ENCODE data around the gene GRIK3.

The GRIK3 gene

DNA sequence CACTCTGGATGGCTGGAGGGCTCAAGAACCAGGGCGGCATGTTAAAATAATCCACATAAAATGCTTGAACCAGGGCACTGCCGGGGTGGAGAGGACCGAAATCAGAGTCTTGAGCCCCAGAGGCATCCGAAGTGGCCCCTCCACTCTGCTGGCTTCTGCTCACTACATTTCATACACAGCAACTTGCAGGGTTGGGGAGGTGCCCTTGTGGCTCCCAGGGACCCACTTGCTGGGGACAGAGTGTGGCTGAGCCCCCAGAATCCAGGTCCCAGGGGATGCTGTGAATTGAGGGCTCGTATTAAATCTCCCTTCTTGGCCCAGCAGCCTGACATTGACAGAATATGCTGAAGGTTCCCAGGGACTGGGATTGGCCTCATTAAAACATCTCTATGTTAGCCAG lies 181.7 kb downstream of the GRIK3 start:
- no peak for DNase-seq (ENCODE audit: low read depth)

DNA sequence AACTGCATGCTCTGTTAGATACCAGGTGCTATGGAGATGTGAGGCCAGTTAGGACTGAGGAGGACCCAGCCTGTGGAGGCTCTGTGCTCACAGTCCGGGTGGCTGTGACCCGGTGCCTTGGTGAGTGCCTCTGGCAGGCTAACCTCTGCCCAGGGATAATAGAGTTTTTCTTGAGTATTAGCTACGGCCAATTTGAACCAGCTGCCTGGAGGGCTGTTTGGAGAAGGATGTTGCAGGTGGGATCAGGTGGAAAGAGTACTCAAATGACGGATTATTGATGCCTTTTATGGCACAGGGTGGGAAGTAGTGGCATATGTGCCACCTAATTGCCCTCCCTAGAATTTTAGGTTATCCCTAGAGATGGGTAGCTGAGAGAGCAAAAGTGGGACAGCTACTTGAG lies 182.7 kb downstream of the GRIK3 start:
- no peak for DNase-seq (ENCODE audit: low read depth)

DNA sequence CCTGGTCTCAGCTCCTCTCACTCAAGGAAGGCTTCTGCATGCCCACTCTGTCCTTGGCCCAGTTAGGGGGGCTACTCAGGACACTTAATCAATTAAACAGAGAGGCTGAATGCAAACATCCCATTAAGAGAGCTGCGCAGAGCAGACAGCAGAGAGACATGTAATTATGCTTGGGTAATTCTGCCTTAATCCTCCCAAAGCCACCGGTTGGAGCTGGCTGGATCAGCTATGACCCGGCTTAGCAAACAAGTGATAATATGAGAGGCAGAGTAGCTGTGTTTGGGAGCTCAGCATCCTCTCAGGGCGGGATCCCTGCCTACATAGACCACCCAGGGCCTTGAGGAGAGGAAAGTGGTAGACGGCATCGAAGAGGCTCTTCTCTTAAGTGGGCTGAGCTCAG lies 183.2 kb downstream of the GRIK3 start:
- DNase-seq (ENCODE audit: low read depth): no peak

DNA sequence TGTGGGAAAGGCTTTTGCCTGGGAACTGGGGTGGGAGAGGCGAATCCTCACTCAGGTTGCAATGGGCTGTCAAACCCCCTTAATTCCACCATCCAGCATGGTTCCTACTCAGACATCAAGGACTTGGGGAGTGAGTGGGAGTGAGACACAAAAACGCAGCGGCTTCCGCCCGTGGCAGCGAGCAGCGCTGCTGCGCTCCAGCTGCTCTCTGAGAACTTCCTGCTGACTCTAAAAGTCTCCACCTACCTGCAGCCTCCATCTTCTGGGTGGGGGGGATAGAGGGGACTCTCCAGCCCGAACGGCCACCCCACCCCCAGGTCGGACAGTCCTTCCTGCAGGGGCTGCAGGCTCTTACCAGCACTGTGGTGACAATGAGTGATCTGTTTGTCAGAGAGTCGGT lies 184.4 kb downstream of the GRIK3 start:
- DNase-seq (ENCODE audit: low read depth): no peak

DNA sequence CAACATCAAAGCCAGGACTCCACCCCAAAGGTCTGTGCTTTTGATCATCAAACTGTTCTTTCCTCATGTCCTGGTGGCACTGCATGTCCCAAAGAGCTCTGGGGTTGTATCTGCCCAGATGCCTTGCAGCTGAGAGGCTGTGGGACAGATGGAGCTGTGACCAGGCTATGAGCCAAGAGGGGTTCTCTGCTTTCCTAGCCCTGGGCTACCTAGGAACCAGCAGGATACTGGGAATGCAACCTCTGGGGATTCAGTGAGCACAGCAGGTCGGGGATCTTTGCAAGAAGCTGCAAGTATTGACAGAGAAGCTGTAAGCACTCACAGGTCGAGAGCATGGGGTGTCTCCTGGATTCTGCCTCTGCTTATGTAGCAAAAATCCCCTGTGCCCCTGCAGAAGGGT lies 186.6 kb downstream of the GRIK3 start:
- no peak for DNase-seq (ENCODE audit: low read depth)

DNA sequence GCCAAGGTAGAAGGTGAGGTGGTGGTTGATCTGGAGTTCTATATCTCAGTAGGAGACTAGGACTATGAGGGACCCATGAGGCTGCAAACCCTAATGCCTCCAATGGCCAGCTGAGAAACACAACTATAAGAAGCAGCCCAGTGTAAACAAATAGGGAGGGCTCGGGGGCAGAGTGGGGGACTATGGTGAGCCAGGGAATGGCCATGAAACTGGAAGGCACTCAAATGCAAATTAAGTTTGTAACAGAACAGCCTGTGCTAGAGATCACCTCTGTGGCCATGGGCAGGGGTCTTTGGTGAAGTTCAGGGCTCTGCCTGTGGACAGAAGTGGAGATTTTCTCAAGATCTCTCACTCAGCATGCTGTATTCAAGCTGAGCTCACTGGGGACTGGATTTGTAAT lies 187.1 kb downstream of the GRIK3 start:
- DNase-seq (ENCODE audit: low read depth): no peak

DNA sequence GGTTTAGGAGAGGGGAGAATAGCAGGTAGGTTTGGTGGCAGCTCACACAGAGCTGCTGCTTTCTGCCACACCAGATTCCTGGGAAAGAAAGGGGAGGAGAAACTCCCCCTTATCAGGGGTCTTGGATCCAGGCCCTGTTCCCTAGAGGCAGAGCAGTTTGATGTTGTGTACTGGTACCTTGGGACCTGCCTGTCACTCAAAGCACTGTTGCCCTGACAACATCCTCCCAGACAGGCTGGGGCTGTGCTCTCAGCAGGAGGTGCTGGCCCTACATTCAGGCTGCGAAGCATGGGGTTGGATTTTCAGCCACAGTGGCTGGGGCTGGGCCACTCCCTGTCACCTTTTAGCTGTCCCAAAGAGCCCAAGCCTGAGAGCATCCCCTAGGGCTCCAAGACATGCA lies 188.0 kb downstream of the GRIK3 start:
- DNase-seq (ENCODE audit: low read depth): no peak

DNA sequence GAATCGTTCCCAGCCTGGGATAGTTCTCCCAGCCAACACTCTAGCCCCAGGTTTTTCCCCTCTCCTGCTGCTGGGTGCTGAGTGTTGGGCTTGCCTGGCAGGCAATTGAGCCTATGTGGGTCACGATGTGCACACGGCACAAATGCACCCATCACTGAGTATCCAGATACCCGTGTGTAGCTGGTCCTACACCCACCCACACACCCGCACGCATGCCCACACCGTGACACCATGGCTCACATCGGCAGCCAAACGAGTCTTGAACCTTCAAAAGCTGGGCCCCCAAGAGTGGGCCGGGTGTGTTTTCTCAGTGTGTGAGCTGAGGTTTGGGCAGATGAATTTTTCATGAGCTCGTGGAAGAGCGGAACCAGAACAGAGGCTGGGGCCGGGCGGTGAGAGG lies 188.5 kb downstream of the GRIK3 start:
- DNase-seq (ENCODE audit: low read depth): no peak

DNA sequence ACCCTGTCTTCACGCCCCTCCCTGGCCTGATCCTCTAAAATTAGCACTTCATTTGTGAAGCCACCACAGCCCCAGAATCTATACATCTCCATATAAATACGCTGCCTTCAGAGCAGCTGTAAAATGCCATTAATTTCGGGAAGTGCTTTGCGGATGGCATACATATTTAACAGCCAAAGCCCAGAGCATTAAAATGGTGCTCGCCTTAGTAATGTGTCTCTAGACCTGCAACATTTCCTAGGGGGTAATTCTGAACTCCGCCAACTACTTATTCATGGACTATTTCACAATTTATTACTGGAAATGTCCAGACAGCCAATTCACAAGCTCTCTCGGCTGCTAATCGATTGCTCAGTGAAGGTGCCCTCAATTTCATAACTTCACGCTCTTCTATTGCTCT lies 189.4 kb downstream of the GRIK3 start:
- DNase-seq (ENCODE audit: low read depth): no peak

DNA sequence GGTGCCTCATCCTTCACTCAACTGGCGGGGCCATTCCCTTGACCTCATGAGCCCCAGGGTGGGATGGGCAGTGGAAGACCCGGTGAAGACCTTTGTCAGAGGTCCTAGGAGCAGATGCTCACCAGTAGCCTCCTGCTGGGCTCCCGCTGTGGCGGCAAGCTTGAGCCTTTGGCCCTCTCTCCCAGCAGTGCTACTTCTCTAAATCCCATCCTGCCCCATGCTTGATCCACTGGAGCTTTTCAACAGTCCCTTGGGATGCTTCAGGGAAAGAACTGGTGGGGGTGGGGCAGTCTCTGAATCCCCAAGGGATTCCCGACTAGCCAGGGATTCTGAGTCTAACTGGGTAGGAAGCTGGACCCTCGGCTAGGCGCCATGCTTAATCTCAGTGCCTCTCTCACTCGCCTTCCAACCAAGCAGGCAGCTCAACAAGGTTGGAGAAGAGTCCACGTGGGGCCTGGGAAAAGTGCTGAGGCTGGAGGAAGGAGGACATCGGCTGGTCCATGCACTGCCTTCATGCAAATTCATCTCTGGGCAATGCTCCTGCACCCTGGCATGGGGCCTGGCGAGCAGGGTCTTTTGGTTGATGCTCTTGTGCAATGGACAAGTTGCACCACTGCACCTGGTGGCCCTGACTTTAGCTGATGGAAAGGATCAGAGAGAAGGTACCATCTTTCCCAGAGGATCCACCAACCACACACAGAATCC lies 190.3 kb downstream of the GRIK3 start:
- no peak for DNase-seq (ENCODE audit: low read depth)

DNA sequence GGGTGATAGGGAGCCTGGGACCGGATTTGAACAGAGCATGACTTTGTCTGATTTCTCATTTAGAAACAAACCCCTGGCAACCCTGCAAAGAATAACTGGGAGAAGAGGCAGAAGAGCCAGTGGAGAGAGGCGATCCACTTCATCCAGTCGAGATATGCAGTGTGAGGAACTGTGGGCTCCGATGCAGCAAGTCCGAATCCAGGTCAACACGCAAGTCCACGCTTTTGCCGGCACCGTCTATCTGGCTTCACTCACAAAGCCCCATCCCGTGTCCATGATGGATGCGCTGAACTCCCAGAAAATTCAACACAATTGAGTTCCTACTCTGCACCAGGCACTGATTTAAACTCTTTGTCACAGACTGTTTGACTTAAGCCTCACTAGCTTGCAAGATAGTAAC lies 191.3 kb downstream of the GRIK3 start:
- no peak for DNase-seq (ENCODE audit: low read depth)

DNA sequence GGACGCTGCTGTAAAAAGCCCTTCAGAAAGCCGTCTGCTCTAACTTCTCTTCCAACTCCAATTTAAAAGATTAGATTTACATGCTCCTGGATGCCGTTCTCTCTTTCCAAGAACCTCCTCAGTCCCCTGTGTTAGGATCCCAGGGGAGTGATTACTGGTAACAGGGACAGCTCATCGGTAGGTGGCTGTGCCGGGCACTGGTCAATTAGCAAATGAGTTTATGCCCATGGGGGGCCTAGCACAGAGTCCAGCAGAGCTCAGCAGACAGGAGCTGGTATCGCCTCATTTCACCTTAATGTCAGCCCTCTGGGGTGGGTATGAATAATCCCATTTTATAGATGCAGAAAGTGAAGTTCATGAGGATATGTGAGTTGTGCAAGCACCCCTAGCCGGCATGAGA lies 191.9 kb downstream of the GRIK3 start:
- no peak for DNase-seq (ENCODE audit: low read depth)

DNA sequence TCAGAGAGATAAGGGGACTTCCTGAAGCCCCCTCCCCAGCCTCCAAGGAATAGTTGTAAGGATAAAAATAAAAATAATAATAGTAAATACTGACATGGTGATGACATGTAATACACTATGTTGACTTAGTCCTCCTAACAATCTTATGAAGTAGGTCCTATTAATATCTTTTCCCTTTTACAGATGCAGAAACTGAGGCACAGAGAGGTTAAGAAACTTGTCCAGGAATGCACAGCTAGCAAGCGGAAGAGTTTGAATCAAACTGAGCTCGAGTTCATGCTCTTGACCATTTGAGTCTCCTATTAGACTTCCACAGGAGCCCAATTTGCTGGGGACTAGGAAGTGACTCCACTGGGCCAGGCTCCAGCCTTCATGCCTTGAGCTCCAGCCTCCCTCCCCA lies 194.8 kb downstream of the GRIK3 start:
- DNase-seq (ENCODE audit: low read depth): no peak

DNA sequence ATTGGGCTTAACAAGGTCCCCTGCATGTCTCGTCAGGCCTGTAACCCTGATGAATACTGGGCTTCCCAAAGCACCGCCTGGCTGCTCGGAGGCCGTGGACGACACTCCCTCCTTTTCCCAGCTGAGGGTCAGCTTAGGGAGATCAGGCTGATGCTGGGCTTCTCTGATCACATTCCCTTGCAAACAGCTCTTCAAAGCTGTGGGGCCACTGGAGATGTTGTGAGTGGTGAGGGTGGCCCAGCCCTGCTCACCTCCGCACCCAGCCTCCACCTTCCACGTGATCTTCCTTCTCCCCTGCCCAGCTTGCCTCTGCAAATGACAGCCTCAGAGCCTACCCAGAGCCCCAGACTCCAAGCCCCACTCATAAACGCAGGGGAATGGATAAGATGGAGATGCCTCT lies 195.4 kb downstream of the GRIK3 start:
- DNase-seq (ENCODE audit: low read depth): no peak

DNA sequence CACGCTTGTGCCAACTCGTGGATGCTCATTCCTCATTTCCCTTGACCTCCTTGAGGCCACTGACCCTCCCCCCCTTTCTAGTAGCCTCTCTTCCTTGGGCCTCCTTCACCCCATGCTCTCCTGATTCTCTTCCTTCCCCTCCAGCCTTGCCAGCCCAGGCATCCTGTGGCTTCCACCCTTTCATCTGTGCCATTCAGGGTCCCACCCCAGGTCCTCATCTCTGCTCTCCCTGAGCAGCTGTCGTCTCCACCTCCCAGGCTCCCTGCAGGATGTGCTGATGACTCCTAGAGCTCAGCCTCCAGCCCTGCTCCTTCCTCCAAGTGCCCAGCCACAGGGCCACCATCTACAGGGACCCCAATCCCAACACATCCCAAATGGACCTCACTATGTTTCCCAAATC lies 197.4 kb downstream of the GRIK3 start:
- DNase-seq (ENCODE audit: low read depth): no peak

DNA sequence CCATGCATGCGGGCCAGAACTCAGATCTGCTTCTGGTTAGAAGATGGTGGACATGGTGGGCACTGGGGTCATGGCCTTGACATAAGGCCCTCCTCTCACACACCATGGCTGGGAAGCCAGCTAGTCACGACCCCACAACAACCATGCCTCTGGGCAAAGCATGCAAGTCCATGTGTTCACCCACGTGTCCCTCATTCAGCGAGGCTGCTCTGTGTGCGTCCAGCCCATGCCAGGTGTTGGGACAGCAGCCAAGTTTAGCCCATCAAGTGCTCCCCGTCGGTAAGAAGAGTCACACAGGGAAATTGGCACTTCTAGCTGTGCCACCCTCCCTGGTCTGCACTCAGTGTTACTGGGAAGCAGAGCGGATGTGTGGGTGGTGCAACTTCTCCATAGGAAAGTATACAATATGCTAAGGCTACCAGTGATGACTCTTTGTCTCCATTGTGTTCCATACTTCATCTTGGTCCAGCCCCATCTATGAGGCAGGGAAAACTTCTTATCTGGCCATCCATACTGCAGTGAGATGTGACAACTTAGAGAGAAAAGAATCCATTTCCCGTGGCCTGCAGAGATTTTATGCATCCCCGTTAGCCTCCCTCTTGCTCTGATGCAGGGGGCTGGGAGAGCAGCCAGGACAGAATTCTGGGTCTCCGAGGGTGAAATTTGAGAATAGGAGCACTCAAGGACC lies 198.0 kb downstream of the GRIK3 start:
- DNase-seq (ENCODE audit: low read depth): no peak

DNA sequence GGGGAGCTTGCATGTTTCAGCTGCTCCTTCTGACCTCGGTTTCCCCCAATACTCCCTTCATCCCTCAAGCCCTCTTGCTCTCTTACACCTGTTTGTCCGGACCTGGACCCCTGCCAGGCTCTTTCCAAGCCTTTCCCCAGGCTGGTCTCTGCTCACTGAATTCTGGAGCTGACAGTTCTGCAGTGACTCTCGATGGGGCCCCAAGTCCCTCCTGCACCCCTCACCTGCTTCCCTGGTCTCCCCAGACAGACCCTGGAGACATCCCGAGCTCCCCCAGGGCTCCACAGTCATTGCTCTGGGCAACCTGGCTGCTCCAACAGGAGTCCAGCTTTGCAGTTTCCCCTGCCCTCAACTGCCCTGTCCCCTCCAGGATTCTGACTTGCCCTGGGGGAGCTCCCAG lies 198.6 kb downstream of the GRIK3 start:
- no peak for DNase-seq (ENCODE audit: low read depth)

DNA sequence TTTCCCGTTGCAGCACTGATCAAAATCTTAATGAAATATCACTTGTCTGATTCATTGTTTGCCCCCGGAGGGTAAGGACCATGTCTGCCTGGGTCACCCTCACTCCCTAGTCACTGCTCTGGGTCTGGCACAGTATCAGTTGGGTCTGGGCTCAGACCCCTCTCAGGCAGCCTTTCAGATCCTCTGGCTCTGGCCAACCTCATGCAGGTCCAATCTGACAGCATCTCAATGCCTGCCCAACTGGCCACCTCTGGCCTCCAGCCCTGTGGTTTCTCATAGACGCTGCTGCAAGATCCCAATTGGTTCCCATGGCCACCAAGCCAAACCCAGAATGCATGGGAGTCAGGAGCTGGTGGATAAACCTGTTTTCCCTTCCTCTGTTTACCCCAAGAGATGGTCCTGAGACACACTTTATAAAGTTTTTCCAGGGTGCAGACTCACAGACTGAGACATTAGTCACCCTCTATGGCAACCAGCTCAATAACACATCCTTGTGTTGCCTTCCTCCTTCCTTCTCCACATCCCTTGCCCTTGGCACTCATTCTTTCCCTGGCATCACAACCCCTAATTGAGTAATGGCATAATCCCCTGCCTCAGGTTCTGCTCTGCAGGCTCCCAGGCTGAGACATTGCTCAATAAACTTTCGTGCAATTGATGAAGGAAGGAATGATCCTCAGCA lies 199.2 kb downstream of the GRIK3 start:
- no peak for DNase-seq (ENCODE audit: low read depth)

DNA sequence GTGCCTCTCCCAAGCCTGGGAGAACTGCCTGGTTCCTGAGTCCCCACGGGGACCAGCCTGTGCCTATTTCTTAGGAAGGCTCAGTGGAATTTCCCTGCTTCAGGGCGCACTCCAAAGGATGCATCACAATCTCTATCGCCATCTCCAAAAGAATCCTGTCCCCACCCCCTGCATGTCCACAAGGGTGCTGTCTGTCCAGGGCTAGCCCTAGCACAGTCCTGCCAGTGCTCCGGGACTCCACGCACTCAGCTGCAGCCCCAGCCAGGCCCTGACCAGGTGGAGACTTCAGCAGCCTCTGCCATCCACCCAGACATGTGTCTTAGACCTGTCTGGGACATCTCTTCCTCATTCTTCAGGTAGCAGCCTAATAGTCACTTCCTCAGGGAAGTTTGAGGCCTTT lies 199.7 kb downstream of the GRIK3 start:
- no peak for DNase-seq (ENCODE audit: low read depth)

DNA sequence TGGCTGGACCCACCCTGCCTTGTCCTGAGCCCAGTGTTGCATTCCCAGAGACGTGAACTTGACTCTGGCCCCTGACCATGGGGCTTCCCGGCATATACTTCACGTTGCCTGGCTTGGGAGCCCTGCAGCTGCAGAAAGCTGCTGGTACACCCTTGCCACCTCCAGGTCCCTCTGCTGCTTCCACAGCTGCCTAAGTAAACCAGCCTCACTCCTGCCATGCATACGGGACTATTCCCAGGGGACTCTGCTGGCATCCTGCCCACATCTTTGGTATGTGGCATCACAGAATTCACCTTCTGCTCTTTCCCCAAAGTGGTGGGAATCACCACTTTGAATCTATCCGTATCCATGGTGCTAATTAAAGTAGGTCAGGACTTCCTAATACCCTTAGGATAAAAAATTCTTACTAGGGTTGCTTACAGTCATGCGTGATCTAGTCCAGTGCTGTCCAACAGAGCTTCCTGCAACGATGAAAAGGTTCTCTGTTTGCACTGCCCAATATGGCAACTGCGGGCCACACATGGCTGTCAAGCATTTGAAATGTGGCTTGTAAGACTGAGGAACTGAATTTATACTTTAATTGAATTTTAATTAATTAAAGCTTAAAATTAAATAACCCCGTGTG lies 203.0 kb downstream of the GRIK3 start:
- no peak for DNase-seq (ENCODE audit: low read depth)

DNA sequence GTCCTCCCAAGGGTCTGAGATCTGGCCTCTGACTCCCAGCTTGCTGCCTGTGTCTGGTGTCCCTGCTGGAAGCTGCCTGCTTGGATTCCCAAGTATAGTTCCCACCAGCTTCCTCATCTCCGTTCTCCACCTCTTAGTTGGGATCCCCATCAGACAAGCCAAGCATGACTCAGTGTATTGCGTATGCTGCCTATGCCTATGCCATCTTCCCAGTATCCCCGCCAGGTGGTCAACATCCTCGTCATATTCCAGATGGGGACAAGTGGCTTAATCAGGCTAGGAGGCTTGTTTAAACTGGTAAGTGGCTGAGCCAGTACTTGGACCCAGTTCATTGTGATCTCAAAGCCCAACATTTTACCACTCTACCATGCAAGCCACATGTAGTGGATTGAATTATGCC lies 204.4 kb downstream of the GRIK3 start:
- no peak for DNase-seq (ENCODE audit: low read depth)

DNA sequence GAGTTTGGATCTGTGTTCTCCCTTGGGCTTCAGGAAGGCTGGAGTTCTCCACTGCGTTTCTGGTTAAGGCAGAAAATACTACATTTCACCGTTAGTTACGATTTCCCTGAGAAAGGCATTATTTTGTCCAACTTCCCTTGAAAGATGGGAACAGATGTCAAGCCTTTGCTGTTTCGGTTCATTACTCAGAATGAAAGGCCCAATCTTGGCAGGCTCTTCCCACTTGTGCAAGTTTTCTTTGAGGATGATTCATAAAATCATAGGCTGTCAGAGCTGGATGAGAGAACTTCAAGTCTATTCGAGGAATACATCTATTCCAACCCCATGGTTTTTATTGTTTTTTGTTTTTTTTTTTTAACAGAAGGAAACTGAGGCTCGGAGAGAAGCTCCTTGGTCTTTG lies 205.2 kb downstream of the GRIK3 start:
- no peak for DNase-seq (ENCODE audit: low read depth)

DNA sequence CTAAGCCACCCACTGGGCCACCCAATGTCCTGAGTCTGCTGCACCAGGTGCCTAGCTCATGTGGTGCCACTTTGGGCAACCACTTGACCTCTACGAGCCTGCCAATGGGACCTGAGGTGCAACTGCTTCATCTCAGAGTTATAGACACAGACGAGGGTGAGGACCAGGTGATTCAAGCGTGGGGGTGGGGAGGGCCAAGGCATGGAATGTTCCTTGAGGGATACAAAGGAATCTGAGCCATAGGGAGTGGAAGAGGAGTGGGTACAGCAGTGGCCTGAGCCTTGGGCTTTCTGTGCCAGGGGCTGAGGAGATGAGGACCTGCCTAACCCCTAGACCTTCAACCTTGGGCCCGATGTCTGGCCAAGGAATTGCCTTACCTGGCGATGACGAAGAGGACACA lies 209.1 kb downstream of the GRIK3 start:
- DNase-seq (ENCODE audit: low read depth): no peak
